GM12875 (cell line): ENCODE data around the gene STAU1.

Source experiments
- H3K4me3 ChIP-seq: one replicate; pipeline ENCODE4 v1.5.1; 2011; ENCODE audit warnings: low read depth, low read length, control low read depth
- CTCF ChIP-seq: IDR thresholded peaks from 2 replicates; pipeline ENCODE4 v1.5.1; 2011; ENCODE audit warnings: low read depth, mild to moderate bottlenecking, control low read depth, inconsistent platforms, low read length, moderate library complexity, borderline replicate concordance; ENCODE audit not compliant: insufficient read depth

The STAU1 gene

GRCh38 chr20:49160057-49160929, 27.8 kb downstream of the STAU1 start:
- H3K4me3 ChIP-seq: no peak overlapping the region
- no peak for TF ChIP-seq CTCF

- no peak overlapping the region for H3K4me3 ChIP-seq
- TF ChIP-seq CTCF: no peak
Measured at GRCh38 chr20:49157146-49157545, 31.0 kb downstream of the STAU1 start.

GRCh38 chr20:49156481-49156880, 31.7 kb downstream of the STAU1 start:
- TF ChIP-seq CTCF: no peak

GRCh38 chr20:49151436-49151835, 36.7 kb downstream of the STAU1 start:
- TF ChIP-seq CTCF: no peak
- no peak overlapping the region for H3K4me3 ChIP-seq

More at GRCh38 chr20:49156481-49156880, 31.7 kb downstream of the STAU1 start:
- H3K4me3 ChIP-seq: no peak overlapping the region

GRCh38 chr20:49149281-49150045, 38.7 kb downstream of the STAU1 start:
- no peak for TF ChIP-seq CTCF
- H3K4me3 ChIP-seq: no peak overlapping the region

GRCh38 chr20:49148601-49149000, 39.5 kb downstream of the STAU1 start:
- no peak overlapping the region for H3K4me3 ChIP-seq
- TF ChIP-seq CTCF: no peak

GRCh38 chr20:49147296-49147695, 40.8 kb downstream of the STAU1 start:
- TF ChIP-seq CTCF: no peak
- H3K4me3 ChIP-seq: no peak overlapping the region
